Omental fat pad (tissue), 4 donors: Measurements from ENCODE around the gene GADD45GIP1. TPM values are rescaled to one million over a fixed set of nuclear protein-coding genes. Genes with fewer than 3 reads are reported as not detected.
A peak's percentile ranks its signal among the peaks of the same experiment; 100 is the strongest.
"Not testable (repeated sequence)": the region's sequence is repeated elsewhere in the genome, so short reads cannot be mapped to it uniquely, and the experiment has no call there.

Experiments used
- ATAC-seq: fragments of 150-250 bp; one replicate; pipeline ENCODE4 v1.9.1; 2016; ENCODE audit warnings: mild to moderate bottlenecking, moderate library complexity; ENCODE audit not compliant: low FRiP score
- DNase-seq: peaks from one replicate; pipeline ENCODE4 v3.0.0-alpha.2; 2019; ENCODE audit warnings: low spot score
- total RNA-seq, 4 donors: library from RNA; depleted of rRNA; stranded (reverse); fragments of >200 nt; gene quantifications; one replicate each; pipeline ENCODE4 v1.1.0, GENCODE V29; 2016
- TF ChIP-seq, protein P1 (sequence below), 3 donors: fragments of 450-650 bp; IDR thresholded peaks; one replicate each; pipeline ENCODE4 v1.5.1; 2016 to 2017; ENCODE audit warnings: antibody characterized with exemption in 3 of 3, mild to moderate bottlenecking in 3 of 3, moderate library complexity in 2 of 3

Gene GADD45GIP1
- total RNA-seq, 4 donors from 2014 or later = 27.2 to 37.7 (median 32.8) TPM

DNA sequence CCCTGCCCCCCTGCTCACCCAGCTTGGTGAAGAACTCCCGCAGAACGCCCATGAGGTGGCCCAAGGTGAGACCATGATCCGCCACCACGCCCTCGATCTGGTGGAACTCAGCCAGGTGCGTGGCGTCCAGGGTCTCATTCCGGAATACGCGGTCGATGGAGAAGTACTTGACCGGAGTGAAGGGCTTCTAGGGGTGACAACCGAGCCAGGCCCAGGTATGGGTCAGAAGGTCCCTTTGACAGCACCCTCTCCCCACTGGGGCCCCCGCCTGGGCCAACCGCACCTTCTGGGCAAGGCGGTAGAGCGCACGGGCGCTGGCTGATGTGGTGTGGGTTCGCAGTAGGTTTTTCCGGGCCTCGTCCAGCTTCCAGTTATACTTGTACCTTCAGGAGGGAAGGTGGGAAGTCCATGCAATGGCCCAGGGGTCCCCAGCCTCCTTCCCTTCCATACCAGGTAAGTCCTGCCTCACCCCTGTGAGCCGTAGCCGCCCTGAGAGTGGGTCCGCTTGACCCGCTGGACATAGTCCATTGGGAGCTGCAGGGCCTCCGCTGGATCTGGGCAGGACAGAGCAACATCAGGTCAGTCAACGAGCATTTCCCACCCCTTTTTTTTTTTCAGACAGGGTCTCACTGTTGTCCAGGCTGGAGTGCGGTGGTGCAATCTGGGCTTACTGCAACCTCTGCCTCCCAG, 32.3 kb downstream of the GADD45GIP1 start:
- ATAC-seq (no peak), DNase-seq (no peak)
- TF ChIP-seq, protein P1, sequence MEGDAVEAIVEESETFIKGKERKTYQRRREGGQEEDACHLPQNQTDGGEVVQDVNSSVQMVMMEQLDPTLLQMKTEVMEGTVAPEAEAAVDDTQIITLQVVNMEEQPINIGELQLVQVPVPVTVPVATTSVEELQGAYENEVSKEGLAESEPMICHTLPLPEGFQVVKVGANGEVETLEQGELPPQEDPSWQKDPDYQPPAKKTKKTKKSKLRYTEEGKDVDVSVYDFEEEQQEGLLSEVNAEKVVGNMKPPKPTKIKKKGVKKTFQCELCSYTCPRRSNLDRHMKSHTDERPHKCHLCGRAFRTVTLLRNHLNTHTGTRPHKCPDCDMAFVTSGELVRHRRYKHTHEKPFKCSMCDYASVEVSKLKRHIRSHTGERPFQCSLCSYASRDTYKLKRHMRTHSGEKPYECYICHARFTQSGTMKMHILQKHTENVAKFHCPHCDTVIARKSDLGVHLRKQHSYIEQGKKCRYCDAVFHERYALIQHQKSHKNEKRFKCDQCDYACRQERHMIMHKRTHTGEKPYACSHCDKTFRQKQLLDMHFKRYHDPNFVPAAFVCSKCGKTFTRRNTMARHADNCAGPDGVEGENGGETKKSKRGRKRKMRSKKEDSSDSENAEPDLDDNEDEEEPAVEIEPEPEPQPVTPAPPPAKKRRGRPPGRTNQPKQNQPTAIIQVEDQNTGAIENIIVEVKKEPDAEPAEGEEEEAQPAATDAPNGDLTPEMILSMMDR (IDR thresholded peaks at IDR 0.05) = no peak

DNA sequence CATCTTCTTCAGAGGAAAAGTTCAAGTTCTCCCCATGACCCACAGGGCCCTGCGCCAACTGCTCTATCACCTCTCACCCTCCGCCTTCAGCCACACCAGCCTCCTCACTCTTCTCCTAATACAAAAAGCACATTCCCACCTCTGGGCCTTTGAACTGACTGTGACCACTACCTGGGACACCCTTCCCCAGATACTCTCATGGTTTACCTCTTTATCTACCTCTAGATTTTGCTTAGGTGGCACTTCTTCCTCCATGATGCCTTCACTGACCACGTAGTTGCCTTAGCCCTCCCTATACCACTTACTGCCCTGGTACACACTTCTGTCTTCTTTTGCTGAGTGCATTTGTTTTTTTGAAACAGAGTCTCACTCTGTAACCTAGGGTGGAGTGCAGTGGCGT, 34.1 kb downstream of the GADD45GIP1 start:
- no peak for ATAC-seq
- TF ChIP-seq, protein P1 (IDR thresholded peaks at IDR 0.05) = no peak
- DNase-seq = no peak

DNA sequence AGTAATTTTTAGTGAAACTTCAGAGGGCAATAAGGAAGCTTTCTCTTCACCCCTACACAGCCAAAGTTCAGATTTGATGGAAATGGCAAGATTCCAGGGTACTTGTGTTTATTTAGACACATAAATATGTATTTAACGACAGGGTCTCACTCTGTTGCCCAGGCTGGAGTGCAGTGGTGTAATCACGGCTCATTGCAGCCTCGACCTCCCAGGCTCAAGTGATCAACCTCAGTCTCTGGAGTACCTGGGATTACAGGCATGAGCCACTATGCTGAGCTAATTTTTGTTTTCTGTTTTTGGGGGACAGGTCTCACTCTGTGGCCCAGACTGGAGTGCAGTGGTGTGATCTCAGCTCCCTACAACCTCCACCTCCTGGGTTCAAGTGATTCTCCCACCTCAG, 36.0 kb downstream of the GADD45GIP1 start:
- ATAC-seq (no peak), DNase-seq (no peak)
- TF ChIP-seq, protein P1 (IDR thresholded peaks at IDR 0.05) = no peak

DNA sequence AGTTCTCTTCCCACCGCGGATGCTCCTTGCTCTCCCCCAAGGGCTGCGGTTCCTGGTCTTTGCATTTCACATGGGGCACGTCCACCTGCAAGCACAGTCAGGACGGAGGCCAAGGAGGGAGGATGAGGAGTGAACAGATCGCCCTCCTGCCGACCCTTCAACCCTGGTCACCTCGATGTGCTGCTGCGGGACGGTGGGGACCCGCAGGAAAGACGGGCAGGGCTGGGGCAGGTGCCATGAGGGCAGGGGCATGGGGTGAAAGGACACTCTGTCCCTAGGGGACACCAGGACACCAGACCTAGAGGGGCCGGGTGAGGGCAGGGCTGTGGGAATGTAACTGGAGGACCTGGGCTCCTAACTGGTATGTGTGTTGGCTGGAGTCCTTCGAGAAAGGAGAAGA, 38.8 kb downstream of the GADD45GIP1 start:
- TF ChIP-seq, protein P1 (IDR thresholded peaks at IDR 0.05) = no peak
- no peak for ATAC-seq
- no peak for DNase-seq

DNA sequence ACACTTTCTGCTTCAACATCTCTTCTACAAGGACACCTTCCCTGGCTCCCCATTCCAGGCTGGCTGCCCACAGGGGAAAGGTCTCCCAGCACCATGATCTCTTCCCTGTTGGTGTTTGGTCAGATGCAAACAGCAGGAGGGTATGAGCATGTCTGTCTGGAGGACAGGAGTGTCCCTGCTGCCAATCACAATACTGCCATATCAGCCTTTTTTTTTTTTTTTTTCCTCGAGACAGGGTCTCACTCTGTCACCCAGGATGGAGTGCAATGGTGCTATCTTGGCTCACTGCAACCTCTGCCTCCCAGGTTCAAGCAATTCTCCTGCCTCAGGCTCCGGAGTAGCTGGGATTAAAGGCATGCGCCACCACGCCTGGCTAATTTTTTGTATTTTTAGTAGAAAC, 41.2 kb downstream of the GADD45GIP1 start:
- not testable (repeated sequence) for DNase-seq, ATAC-seq

DNA sequence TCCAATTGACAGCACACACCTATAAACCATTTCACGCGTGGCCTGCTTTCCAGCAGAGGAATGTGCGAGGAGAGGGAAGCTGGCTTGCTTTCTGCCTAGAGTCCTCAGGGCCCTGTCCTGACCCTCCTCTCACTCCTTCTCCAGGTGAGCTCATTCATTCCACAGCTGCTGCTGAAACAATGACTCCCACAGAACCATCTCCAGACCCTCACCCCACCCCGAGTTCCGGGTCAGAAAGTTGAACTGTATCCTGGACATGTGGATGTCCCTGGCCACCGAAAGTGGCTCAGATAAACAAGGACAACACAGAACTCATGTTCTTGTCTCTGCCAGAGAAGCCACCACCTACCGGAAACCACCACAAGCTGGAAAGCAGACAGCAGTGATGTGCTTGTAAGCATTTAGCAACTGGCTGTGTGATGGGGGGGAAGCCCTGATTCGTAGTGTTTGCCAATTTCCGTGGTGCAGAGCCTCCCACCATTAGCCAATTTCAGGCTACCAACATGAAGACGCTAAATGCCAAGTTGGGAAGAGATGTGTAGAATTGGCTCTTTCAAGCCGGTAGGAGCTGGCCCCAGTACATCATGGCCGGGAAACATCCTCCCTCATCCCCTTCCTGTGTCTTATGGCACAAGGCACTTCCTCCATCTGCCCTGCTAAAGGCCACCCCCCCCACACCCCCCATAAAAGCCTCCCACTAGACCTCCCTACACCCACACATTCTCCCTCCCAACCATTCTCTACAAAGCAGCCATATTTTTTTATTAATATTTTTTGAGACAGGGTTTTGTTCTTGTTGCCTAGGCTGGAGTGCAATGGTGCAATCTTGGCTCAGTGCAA, 43.0 kb downstream of the GADD45GIP1 start:
- no peak for ATAC-seq
- no peak for DNase-seq
- TF ChIP-seq, protein P1 (IDR thresholded peaks at IDR 0.05) = no peak

DNA sequence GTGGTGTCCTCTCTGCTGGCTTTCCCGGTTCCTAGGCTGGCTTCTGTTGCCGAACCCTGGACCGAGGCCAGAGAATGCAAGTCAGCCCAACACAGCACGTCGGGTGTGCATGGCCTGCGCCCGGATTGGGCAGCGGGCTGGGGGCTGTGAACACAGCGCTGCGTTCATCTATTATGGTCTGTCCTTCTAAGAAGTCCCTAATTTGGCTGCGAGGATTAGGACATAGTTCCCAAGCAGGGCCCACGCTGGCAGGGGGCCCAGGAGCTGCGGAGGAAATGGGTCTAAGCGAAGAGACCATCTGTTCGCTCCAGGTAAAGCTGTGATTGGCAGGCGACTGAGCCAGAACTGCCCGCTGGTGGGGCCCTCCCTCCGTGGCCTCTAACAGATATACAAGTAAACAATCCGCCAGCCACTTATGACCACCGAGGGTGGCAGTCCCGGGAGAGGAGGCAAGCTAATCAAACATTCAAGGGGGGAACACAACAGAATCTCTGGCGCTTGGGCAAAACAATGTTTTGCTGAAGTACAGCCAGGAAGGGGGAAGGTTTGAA, 43.9 kb downstream of the GADD45GIP1 start:
- DNase-seq (no peak), ATAC-seq (peak; percentile 57)
- TF ChIP-seq, protein P1 (IDR thresholded peaks at IDR 0.05) = no peak
